ENCODE results near the gene CD2AP. TPM values are rescaled to one million over a fixed set of nuclear protein-coding genes. Genes with fewer than 3 reads are reported as not detected.

The CD2AP gene
- total and polyA plus RNA-seq, 2 of the 8 experiments (the other 6 are each of a cell fraction or from before 2014, with no cell fraction given): 8.6 to 75.6 TPM

GRCh38 chr6:47581591-47581990 lies 104.0 kb downstream of the CD2AP start (continued):
- TF ChIP-seq CHD7 (IDR thresholded peaks at IDR 0.05; ENCODE audit: insufficient replicate concordance, low read length): no peak
- TF ChIP-seq EGR1 (IDR thresholded peaks at IDR 0.05; ENCODE audit: borderline replicate concordance, low read depth, low read length): no peak
- no peak for TF ChIP-seq POLR2A (IDR thresholded peaks at IDR 0.05; ENCODE audit: control extremely low read depth in 1 of 2, low read depth in 2 of 2, low read length in 2 of 2)
- no peak for TF ChIP-seq TAF7 (optimal IDR thresholded peaks at IDR 0.05; ENCODE audit: borderline replicate concordance, low read depth, low read length)
- no peak for TF ChIP-seq SP1 (IDR thresholded peaks at IDR 0.05; ENCODE audit: low read depth, low read length)
- TF ChIP-seq TBP (IDR thresholded peaks at IDR 0.05; ENCODE audit: low read depth, low read length): no peak
- no peak for TF ChIP-seq ZNF274 (IDR thresholded peaks at IDR 0.05; ENCODE audit: borderline replicate concordance, extremely low read depth, low read length)
